Heart left ventricle (tissue), 16 donors: ENCODE measurements around the gene RIMKLA. TPM values are rescaled to one million over a fixed set of nuclear protein-coding genes. Genes with fewer than 3 reads are reported as not detected.

Experiments used
- ATAC-seq, 4 donors: fragments of 200-7000 bp; cut with Tn5 transposase; one replicate each; pipeline ENCODE4 v1.9.1; 2020 to 2022; ENCODE audit warnings: moderate library complexity in 4 of 4, mild to moderate bottlenecking in 3 of 4, moderate number of reproducible peaks in 1 of 4
- DNase-seq, 5 donors: peaks; one replicate each; pipeline ENCODE4 v3.0.0-alpha.2; 2020
- H3K27ac ChIP-seq, 12 donors: fragments of 200-600 bp; sonication (generic) in 4 of 12; one replicate each; pipeline versions ENCODE4 v1.5.0 to v1.8.0; 2016 to 2022; ENCODE audit warnings: mild to moderate bottlenecking in 2 of 12
- H3K27me3 ChIP-seq, 9 donors: fragments of 200-600 bp; sonication (generic) in 2 of 9; one replicate each; pipeline versions ENCODE4 v1.5.1 to v1.8.0; 2016 to 2022; ENCODE audit warnings: mild to moderate bottlenecking in 3 of 9
- H3K36me3 ChIP-seq, 9 donors: fragments of 200-600 bp; sonication (generic) in 2 of 9; one replicate each; pipeline versions ENCODE4 v1.5.0 to v1.8.0; 2018 to 2022; ENCODE audit warnings: mild to moderate bottlenecking in 2 of 9
- H3K4me1 ChIP-seq, 12 donors: fragments of 200-600 bp; sonication (generic) in 4 of 12; one replicate each; pipeline versions ENCODE4 v1.5.0 to v1.8.0; 2016 to 2022; ENCODE audit warnings: mild to moderate bottlenecking in 3 of 12
- H3K4me3 ChIP-seq, 12 donors: fragments of 200-600 bp; sonication (generic) in 4 of 12; one replicate each; pipeline versions ENCODE4 v1.5.0 to v1.8.0; 2017 to 2022; ENCODE audit warnings: mild to moderate bottlenecking in 9 of 12, moderate library complexity in 4 of 12
- H3K9me3 ChIP-seq, 12 donors: fragments of 200-600 bp; sonication (generic) in 4 of 12; one replicate each; pipeline versions ENCODE4 v1.5.0 to v1.8.0; 2016 to 2022; ENCODE audit warnings: mild to moderate bottlenecking in 1 of 12
- POLR2A ChIP-seq, 2 donors: fragments of 450-650 bp; IDR thresholded peaks; one replicate each; pipeline ENCODE4 v1.6.1; 2017; ENCODE audit warnings: antibody characterized with exemption in 2 of 2, mild to moderate bottlenecking in 2 of 2, moderate library complexity in 2 of 2
- WGBS, 4 donors: extraction: QIAGEN DNeasy Blood & Tissue Kit in 2 of 4; methylation state at CpG; one replicate each; pipeline versions ENCODE4 v1.1.5 to v1.1.7; 2013 to 2018; 5-methylcytosine and 5-hydroxymethylcytosine counted together
- intact Hi-C, 10 donors: fragments of 100-400 bp; cut with DNase I; formaldehyde crosslinking; loops; one replicate each; pipeline versions ENCODE4 v1.11.1 to v1.14.2; 2022
- polyA plus RNA-seq, 2 donors: library from polyadenylated mRNA; stranded (reverse); fragments of 200-250 nt; gene quantifications; one replicate each; pipeline ENCODE4 v1.2.3, GENCODE V29; 2013
- total RNA-seq, 9 donors: library from RNA; depleted of rRNA in 2 of 9; stranded (reverse); fragments of >200 nt in 2 of 9; fragmentation: NEBNext Ultra II Directional in 3 of 9; extraction: Animal tissue kit (Norgen Biotek cat#: 25700) in 3 of 9; gene quantifications; one replicate each; pipeline versions ENCODE4 v1.1.0 to v1.2.4, GENCODE V29; 2016 to 2023
- TF ChIP-seq, protein P1 (sequence below), 12 donors: fragments of 200-600 bp; sonication (generic) in 4 of 12; IDR thresholded peaks; one replicate each; pipeline versions ENCODE4 v1.5.0 to v1.8.0; 2018 to 2022; ENCODE audit warnings: antibody characterized with exemption in 12 of 12, mild to moderate bottlenecking in 5 of 12
- donor health status: ischemic (EF 13 %, LVEDD 7.1; RV severe dilation, severe dysfunction).
- donor health status: healthy with polysubstance abuse.
- donor health status: DM: no; HTN: yes; CAD: no.
- donor health status: DM: no; HTN: no; CAD: no.
- donor health status: ischemic (EF 25% LVEDD 6.9; RV normal size, moderate dysfunction).
- donor health status: ischemic (EF 25% LVEDD 5.7; RV mildly dilated, moderate dysfunction).
- donor health status: healthy.
- donor health status: DM: yes; HTN: yes; CAD: no.
- donor health status: ischemic (EF 35%, LVEDD 5.7; RV mildly dilated, moderate dysfunction).
- donor health status: nonischemic (EF 11% LVEDD 7.7; RV severe dilation, severe dysfunction).
- donor health status: DM: yes; HTN: yes; CAD: no.
- donor health status: PGD.
- donor health status: ischemic (EF 29% LVEDD 5.4; RV normal size, mild dysfunction).
- donor health status: nonischemic (EF 23%, LVEDD 6.1; RV moderate dilation, normal function).

The RIMKLA gene
- total and polyA plus RNA-seq, 11 donors: 2.3 to 15.3 (median 8.2) TPM

DNA sequence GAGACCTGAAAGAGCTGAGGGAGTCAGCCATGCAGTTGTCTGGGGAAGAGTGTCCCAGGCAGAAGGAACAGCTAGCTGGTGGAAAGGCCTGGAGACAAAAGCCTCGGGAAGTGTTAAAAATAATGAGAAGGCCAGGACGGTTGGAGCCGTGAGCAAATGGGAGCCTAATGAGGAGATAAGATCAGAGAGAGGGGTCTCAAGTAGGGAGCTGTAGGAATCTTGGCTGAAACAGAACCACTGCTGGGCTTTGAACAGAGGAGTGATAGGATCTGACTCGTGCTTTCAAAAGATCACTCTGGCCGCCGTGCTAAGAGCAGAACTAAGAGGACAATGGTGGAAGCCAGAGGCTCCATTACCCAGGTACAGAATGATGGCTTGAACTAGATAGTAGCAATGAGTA lies 43.6 kb upstream of the RIMKLA start:
- TF ChIP-seq, protein P1, sequence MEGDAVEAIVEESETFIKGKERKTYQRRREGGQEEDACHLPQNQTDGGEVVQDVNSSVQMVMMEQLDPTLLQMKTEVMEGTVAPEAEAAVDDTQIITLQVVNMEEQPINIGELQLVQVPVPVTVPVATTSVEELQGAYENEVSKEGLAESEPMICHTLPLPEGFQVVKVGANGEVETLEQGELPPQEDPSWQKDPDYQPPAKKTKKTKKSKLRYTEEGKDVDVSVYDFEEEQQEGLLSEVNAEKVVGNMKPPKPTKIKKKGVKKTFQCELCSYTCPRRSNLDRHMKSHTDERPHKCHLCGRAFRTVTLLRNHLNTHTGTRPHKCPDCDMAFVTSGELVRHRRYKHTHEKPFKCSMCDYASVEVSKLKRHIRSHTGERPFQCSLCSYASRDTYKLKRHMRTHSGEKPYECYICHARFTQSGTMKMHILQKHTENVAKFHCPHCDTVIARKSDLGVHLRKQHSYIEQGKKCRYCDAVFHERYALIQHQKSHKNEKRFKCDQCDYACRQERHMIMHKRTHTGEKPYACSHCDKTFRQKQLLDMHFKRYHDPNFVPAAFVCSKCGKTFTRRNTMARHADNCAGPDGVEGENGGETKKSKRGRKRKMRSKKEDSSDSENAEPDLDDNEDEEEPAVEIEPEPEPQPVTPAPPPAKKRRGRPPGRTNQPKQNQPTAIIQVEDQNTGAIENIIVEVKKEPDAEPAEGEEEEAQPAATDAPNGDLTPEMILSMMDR (IDR thresholded peaks at IDR 0.05): no peak
- TF ChIP-seq POLR2A (IDR thresholded peaks at IDR 0.05): no peak
- H3K27me3 ChIP-seq: no peaks in the 10 kb centered on the region

DNA sequence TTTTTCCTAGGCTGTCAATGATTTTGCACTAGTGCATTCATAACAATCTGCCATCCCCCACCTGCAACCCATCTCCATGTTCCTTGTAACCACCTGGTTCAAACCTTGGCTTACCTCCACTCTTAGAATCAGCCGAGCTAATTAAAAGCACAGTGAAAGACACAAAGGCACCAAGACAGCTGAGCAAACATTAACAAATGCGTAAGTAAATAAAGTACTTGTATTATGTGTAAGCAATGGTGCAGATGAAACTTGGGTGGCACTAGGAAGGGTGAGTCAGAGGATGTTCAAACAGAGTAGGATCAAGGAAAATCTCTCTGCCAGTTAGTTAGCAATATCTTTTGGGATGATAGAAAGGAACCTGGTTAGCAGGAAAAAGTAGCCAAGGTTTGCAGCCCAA lies 40.5 kb upstream of the RIMKLA start:
- Histone ChIP-seq H3K4me3 (no peak overlapping the region), H3K36me3 (no peaks in the 10 kb centered on the region), H3K27me3 (no peaks in the 10 kb centered on the region), H3K27ac (no peak overlapping the region), H3K9me3 (no peaks in the 10 kb centered on the region), H3K4me1 (peaks cover 0 to 29% (median 6%) of the 10 kb centered on the region in 12 donors)
- DNase-seq: no peak
- 76 to 82% (median 79%) methylated on average over 2 of the region's 2 CpGs for WGBS, 4 donors
- intact Hi-C loops: loop anchor here in 8 of 10 donors (10.0 kb wide), 5 partner anchors 115 to 415 kb away; partner anchors contain the start of genes CLDN19 (in 4 of the 8), CCDC30 (in 1 of the 8), PPCS (in 1 of the 8) and YBX1 (in 1 of the 8)
- no peak for TF ChIP-seq POLR2A (IDR thresholded peaks at IDR 0.05)
- TF ChIP-seq, protein P1 (IDR thresholded peaks at IDR 0.05): no peak
- no peak for ATAC-seq

More for the DNA sequence above, 43.6 kb upstream of the RIMKLA start:
- peaks cover 3 to 44% (median 26%) of the 10 kb centered on the region in 12 donors for H3K4me1 ChIP-seq
- intact Hi-C loops: loop anchor here in 7 of 10 donors (5.0 to 10.0 kb wide), 8 partner anchors 120 to 522 kb away; partner anchors contain the start of genes PPCS (in 3 of the 7), YBX1 (in 3 of the 7), ZMYND12 (in 3 of the 7) and C1orf50 (in 1 of the 7)
- 65 to 68% (median 67%) methylated on average over 6 of the region's 6 CpGs for WGBS, 4 donors
- H3K27ac ChIP-seq: no peak overlapping the region
- DNase-seq: no peak
- no peak overlapping the region for H3K4me3 ChIP-seq
- ATAC-seq: no peak
- no peaks in the 10 kb centered on the region for H3K36me3 ChIP-seq
- no peaks in the 10 kb centered on the region for H3K9me3 ChIP-seq

DNA sequence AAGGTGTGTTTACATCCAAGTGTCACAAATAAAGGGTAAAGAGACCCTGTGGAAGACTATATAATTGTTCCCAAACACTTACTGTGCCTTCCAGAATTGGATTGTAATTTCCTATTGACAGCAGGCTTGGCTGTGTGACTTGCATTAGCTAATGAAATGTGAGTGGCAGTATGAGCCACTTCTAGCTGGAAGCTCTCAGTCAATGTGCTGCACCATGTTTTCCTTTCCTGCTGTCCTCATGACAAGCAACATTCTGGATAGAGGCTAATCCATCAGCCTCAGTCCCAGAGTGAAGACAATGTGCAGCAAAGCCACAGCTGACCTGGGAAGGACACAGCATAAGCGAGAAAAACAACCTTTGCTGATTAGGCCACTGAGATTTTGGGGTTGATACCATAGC lies 39.7 kb upstream of the RIMKLA start:
- H3K36me3 ChIP-seq: no peaks in the 10 kb centered on the region
- H3K27ac ChIP-seq: no peak overlapping the region
- no peaks in the 10 kb centered on the region for H3K27me3 ChIP-seq
- H3K9me3 ChIP-seq: no peaks in the 10 kb centered on the region
- ATAC-seq: no peak
- TF ChIP-seq POLR2A (IDR thresholded peaks at IDR 0.05): no peak
- TF ChIP-seq, protein P1 (IDR thresholded peaks at IDR 0.05): no peak
- H3K4me3 ChIP-seq: no peak overlapping the region
- no peak for DNase-seq
- 79 to 89% (median 87%) methylated on average over 1 of the region's 1 CpG for WGBS, 4 donors
- intact Hi-C loops: loop anchor here in 8 of 10 donors (10.0 kb wide), 5 partner anchors 114 to 414 kb away; partner anchors contain the start of genes CLDN19 (in 4 of the 8), CCDC30 (in 1 of the 8), PPCS (in 1 of the 8) and YBX1 (in 1 of the 8)
- peaks cover 0 to 27% (median 4%) of the 10 kb centered on the region in 12 donors for H3K4me1 ChIP-seq

DNA sequence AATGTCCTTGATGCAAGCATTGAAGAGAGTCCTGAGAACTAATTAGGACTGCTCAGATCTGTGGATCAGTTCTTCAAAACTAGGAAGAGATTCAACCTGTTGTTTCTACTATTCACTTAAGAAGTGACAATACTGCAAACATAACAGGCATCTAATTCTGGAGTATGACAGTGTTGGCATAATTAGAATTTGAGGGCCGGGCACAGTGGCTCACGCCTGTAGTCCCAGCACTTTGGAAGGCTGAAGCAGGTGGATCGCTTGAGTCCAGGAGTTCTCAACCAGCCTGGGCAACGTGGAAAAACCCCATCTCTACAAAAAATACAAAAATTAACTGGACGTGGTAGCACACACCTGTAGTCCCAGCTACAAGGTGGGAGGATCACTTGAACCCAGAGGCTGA lies 37.5 kb upstream of the RIMKLA start:
- intact Hi-C loops: loop anchor here in 8 of 10 donors (10.0 kb wide), 5 partner anchors 112 to 412 kb away; partner anchors contain the start of genes CLDN19 (in 4 of the 8), CCDC30 (in 1 of the 8), PPCS (in 1 of the 8) and YBX1 (in 1 of the 8)
- H3K27me3 ChIP-seq: no peaks in the 10 kb centered on the region
- H3K36me3 ChIP-seq: no peaks in the 10 kb centered on the region
- H3K4me3 ChIP-seq: no peak overlapping the region
- TF ChIP-seq POLR2A (IDR thresholded peaks at IDR 0.05): no peak
- TF ChIP-seq, protein P1 (IDR thresholded peaks at IDR 0.05): no peak
- ATAC-seq (peak in 2 of 4 donors; percentile 45 to 58), DNase-seq (no peak)
- peaks cover 0 to 19% (median 0%) of the 10 kb centered on the region in 12 donors for H3K4me1 ChIP-seq
- 55 to 61% (median 60%) methylated on average over 5 of the region's 5 CpGs for WGBS, 4 donors
- H3K27ac ChIP-seq: peak overlapping the region in 1 of 12 donors; percentile 2
- H3K9me3 ChIP-seq: no peaks in the 10 kb centered on the region
